ENCODE data around the gene PPM1A.

- TF ChIP-seq POLR2A (IDR thresholded peaks at IDR 0.05; ENCODE audit: low read length) (no peak), GATA1 (IDR thresholded peaks at IDR 0.05; ENCODE audit: low read depth, low read length) (no peak)
Measured at GRCh38 chr14:60287452-60287851, 38.4 kb downstream of the PPM1A start.
